ENCODE measurements around the gene GPLD1.

DNA sequence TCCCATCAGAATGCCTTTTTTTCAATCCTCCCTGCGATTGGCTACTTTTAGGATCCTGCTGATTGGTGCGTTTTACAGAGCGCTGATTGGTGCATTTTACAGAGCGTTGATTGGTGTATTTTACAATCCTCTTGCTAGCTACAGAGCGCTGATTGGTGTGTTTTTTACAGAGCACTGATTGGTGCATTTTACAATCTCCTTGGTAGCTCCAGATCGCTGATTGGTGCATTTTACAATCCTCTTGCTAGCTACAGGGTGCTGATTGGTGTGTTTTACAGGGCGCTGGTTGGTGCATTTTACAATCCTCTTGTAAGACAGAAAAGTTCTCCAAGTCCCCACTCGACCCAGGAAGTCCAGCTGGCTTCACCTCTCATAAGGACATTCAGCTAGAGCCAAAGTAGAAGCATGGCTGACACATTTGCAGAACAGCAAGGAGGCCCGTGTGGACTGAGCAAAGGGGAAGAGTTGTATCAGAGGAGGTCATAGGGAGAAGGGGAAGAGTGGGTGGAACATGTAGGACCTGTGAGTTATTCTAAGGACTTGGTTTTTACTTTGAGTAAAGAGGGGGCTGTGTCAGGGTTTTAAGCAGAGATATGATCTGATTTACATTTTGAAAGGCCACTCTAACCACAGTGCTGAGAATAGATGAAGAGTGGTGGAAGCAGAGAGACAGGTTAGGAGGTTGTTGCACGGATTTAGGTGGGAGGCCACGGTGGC is 8.0 kb upstream of the GPLD1 start:
- TF ChIP-seq, protein P1, sequence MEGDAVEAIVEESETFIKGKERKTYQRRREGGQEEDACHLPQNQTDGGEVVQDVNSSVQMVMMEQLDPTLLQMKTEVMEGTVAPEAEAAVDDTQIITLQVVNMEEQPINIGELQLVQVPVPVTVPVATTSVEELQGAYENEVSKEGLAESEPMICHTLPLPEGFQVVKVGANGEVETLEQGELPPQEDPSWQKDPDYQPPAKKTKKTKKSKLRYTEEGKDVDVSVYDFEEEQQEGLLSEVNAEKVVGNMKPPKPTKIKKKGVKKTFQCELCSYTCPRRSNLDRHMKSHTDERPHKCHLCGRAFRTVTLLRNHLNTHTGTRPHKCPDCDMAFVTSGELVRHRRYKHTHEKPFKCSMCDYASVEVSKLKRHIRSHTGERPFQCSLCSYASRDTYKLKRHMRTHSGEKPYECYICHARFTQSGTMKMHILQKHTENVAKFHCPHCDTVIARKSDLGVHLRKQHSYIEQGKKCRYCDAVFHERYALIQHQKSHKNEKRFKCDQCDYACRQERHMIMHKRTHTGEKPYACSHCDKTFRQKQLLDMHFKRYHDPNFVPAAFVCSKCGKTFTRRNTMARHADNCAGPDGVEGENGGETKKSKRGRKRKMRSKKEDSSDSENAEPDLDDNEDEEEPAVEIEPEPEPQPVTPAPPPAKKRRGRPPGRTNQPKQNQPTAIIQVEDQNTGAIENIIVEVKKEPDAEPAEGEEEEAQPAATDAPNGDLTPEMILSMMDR (IDR thresholded peaks at IDR 0.05) = no peak
- no peak for TF ChIP-seq POLR2A (IDR thresholded peaks at IDR 0.05)

Data from right lobe of liver (tissue), 4 donors.